ENCODE results near the gene CYP2U1. TPM values are rescaled to one million over a fixed set of nuclear protein-coding genes. Genes with fewer than 3 reads are reported as not detected.

CYP2U1 gene
- total RNA-seq, 4 donors from 2014 or later = 3.5 to 8.6 (median 5.1) TPM

DNA sequence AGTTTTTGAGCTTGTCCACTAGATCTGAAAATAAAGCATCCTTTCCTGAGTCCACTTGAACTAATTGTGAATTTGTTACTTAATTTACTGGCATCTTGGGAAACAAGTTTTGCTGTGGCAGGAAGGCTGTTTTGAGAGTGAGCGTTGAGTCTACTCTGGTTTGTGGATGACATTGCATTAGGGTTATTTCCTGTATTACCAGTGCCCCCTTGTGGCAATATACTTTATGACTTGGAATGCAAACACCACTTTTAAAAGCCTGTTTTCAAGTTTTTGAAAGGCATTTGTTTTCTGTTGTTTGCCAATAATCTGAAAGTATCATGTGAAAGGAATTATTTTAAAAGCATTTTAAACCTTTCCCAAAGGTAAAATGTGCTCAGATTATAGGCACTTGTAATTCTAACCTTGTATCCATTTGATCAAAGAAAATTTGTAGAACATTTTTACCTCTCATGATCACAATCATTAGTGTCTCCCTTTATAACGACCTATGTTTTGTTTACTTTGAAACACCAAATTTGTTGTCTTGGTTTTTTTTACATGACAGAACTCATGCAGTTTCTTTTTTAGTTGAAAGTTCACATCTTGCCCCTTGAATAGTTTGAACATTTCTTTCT is 18.0 kb upstream of the CYP2U1 start:
- Histone ChIP-seq H3K36me3 (peaks cover 0 to 2% (median 0%) of the 10 kb centered on the region in 4 donors), H3K4me1 (no peaks in the 10 kb centered on the region), H3K27me3 (no peaks in the 10 kb centered on the region), H3K9me3 (no peaks in the 10 kb centered on the region), H3K27ac (no peak overlapping the region), H3K4me3 (no peak overlapping the region)
- DNase-seq = peak; percentile 11
- 7 to 17% methylated on average over 2 of the region's 2 CpGs for WGBS, 2 donors (ENCODE audit: low coverage in 1 of 2)
- intact Hi-C loops (cut with DNase I; ENCODE audit: low total_unique reads) (no loop called here), in situ Hi-C loops (cut with MboI; ENCODE audit: low pct_ligation_motif_present in 1 of 4, low pct_unique_long_range_greater_than_20kb in 1 of 4, low sequenced_read_pairs in 3 of 4) (loop anchor here in 3 of 4 donors (5.0 to 10.0 kb wide), 2 partner anchors 156 to 159 kb away; no protein-coding TSS in a partner anchor)
- TF ChIP-seq POLR2AphosphoS5 (IDR thresholded peaks at IDR 0.05) = no peak
- TF ChIP-seq, protein P1, sequence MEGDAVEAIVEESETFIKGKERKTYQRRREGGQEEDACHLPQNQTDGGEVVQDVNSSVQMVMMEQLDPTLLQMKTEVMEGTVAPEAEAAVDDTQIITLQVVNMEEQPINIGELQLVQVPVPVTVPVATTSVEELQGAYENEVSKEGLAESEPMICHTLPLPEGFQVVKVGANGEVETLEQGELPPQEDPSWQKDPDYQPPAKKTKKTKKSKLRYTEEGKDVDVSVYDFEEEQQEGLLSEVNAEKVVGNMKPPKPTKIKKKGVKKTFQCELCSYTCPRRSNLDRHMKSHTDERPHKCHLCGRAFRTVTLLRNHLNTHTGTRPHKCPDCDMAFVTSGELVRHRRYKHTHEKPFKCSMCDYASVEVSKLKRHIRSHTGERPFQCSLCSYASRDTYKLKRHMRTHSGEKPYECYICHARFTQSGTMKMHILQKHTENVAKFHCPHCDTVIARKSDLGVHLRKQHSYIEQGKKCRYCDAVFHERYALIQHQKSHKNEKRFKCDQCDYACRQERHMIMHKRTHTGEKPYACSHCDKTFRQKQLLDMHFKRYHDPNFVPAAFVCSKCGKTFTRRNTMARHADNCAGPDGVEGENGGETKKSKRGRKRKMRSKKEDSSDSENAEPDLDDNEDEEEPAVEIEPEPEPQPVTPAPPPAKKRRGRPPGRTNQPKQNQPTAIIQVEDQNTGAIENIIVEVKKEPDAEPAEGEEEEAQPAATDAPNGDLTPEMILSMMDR (IDR thresholded peaks at IDR 0.05) = peak; percentile 74 to 87 (median 82)

DNA sequence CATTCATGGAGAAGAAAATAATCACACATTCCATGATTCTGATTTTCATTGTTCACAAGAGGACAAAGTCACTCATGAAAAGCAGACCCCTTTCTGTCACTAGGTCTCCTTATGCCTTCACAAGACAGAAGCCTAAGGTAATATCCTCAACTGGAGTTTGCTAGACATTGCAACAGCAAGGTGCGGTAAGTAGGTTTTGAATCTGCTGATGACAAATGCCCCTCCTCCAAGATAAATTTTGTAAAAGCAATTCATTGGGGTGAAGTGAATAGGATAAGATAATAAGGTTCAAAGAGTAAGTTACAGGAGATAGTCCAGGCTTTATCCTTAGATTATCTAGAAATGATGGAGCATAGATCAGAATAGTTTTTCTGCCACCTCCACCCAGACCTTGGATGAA is 16.1 kb upstream of the CYP2U1 start:
- Histone ChIP-seq H3K4me1 (no peaks in the 10 kb centered on the region), H3K4me3 (no peak overlapping the region), H3K27me3 (no peaks in the 10 kb centered on the region), H3K9me3 (peaks cover 6 to 14% of the 10 kb centered on the region in 2 donors), H3K36me3 (no peaks in the 10 kb centered on the region), H3K27ac (no peak overlapping the region)
- DNase-seq = no peak
- 89% methylated on average over 1 of the region's 1 CpG; no CpG with 5 or more reads in 1 of the 2 donors for WGBS, 2 donors (ENCODE audit: low coverage in 1 of 2)
- intact Hi-C loops (cut with DNase I; ENCODE audit: low total_unique reads) = loop anchor here (2.0 kb wide), 1 partner anchor 156 kb away; no protein-coding TSS in a partner anchor
- in situ Hi-C loops (cut with MboI; ENCODE audit: low pct_ligation_motif_present in 1 of 4, low pct_unique_long_range_greater_than_20kb in 1 of 4, low sequenced_read_pairs in 3 of 4) = loop anchor here in 1 of 4 donors (10.0 kb wide), 1 partner anchor 160 kb away; no protein-coding TSS in a partner anchor
- TF ChIP-seq, protein P1 (IDR thresholded peaks at IDR 0.05) = no peak
- TF ChIP-seq EP300 (IDR thresholded peaks at IDR 0.05; ENCODE audit: low read depth) = no peak
- TF ChIP-seq POLR2AphosphoS5 (IDR thresholded peaks at IDR 0.05) = no peak
- no peak for TF ChIP-seq POLR2A (IDR thresholded peaks at IDR 0.05)

DNA sequence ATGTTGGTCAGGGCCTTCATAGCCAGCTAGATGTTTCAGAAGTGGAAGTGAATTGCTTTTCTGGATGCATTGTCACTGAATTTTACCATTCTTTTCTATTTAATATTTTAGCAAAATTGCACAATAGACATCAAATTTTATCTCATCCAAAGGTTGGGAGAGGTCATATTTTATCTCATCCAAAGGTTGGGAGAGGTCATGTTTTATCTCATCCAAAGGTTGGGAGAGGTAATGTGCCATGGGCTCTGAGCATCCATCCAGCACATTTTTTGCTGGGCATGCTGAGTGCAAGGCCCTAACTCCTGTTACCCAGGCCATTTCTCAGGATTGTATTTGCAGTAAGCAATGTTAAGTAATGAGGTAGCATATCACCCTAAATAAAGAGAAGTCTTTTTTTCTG is 14.7 kb upstream of the CYP2U1 start:
- Histone ChIP-seq H3K27me3 (no peaks in the 10 kb centered on the region), H3K36me3 (no peaks in the 10 kb centered on the region), H3K9me3 (peaks cover 10 to 19% of the 10 kb centered on the region in 2 donors), H3K4me1 (no peaks in the 10 kb centered on the region), H3K4me3 (no peak overlapping the region), H3K27ac (no peak overlapping the region)
- intact Hi-C loops (cut with DNase I; ENCODE audit: low total_unique reads) = no loop called here
- no peak for DNase-seq
- in situ Hi-C loops (cut with MboI; ENCODE audit: low pct_ligation_motif_present in 1 of 4, low pct_unique_long_range_greater_than_20kb in 1 of 4, low sequenced_read_pairs in 3 of 4) = loop anchor here in 1 of 4 donors (10.0 kb wide), 1 partner anchor 162 kb away; no protein-coding TSS in a partner anchor
- TF ChIP-seq POLR2A (IDR thresholded peaks at IDR 0.05) (no peak), POLR2AphosphoS5 (IDR thresholded peaks at IDR 0.05) (no peak), EP300 (IDR thresholded peaks at IDR 0.05; ENCODE audit: low read depth) (no peak)
- TF ChIP-seq, protein P1 (IDR thresholded peaks at IDR 0.05) = no peak

DNA sequence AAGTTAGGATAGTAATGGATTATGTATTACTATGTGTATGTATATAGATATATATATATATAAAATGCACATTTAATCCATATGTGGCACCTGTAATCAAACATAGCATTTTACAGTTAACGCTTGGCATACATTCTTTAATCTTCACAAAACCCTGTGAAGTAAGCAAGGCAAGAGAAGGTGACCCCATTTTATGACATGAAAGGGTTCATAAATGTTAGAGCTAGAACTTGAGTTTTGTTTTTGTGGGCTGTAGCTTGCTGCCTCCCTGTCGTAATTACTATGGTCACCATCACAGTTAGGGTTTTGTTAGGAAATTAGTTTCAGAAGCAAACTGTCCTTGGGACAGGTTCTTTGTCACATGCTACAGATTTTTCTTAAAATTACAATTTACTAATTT is 13.8 kb upstream of the CYP2U1 start:
- intact Hi-C loops (cut with DNase I; ENCODE audit: low total_unique reads) = no loop called here

More for the DNA sequence above, 13.8 kb upstream of the CYP2U1 start:
- no peaks in the 10 kb centered on the region for H3K36me3 ChIP-seq
- no peak overlapping the region for H3K4me3 ChIP-seq
- DNase-seq = no peak
- in situ Hi-C loops (cut with MboI; ENCODE audit: low pct_ligation_motif_present in 1 of 4, low pct_unique_long_range_greater_than_20kb in 1 of 4, low sequenced_read_pairs in 3 of 4) = loop anchor here in 1 of 4 donors (10.0 kb wide), 1 partner anchor 163 kb away; no protein-coding TSS in a partner anchor
- H3K27ac ChIP-seq = no peak overlapping the region
- no peaks in the 10 kb centered on the region for H3K4me1 ChIP-seq
- H3K27me3 ChIP-seq = no peaks in the 10 kb centered on the region
- H3K9me3 ChIP-seq = peaks cover 10 to 19% of the 10 kb centered on the region in 2 donors
- TF ChIP-seq POLR2AphosphoS5 (IDR thresholded peaks at IDR 0.05) (no peak), EP300 (IDR thresholded peaks at IDR 0.05; ENCODE audit: low read depth) (no peak), POLR2A (IDR thresholded peaks at IDR 0.05) (no peak)
- TF ChIP-seq, protein P1 (IDR thresholded peaks at IDR 0.05) = no peak
- WGBS, 2 donors (ENCODE audit: low coverage in 1 of 2) = 92 to 100% methylated on average over 2 of the region's 2 CpGs

Data from transverse colon (tissue), 4 donors.